Measurements from ENCODE around the gene FNDC3B. TPM values are rescaled to one million over a fixed set of nuclear protein-coding genes. Genes with fewer than 3 reads are reported as not detected.

FNDC3B gene
- total RNA-seq, 1 experiment from 2014 or later = 22.9 TPM

- no peak for DNase-seq (ENCODE audit: low spot score)
- in situ Hi-C loops (cut with HindIII; ENCODE audit: low sequenced_read_pairs) = no loop called here
These were observed 331.0 kb downstream of the FNDC3B start for GRCh38 chr3:172370419-172370818.

- in situ Hi-C loops (cut with HindIII; ENCODE audit: low sequenced_read_pairs) = no loop called here
- peak; percentile 13 for DNase-seq (ENCODE audit: low spot score)
These were observed 332.2 kb downstream of the FNDC3B start for GRCh38 chr3:172371544-172371943.

GRCh38 chr3:172372895-172373294 is 333.5 kb downstream of the FNDC3B start:
- in situ Hi-C loops (cut with HindIII; ENCODE audit: low sequenced_read_pairs) = no loop called here
- DNase-seq (ENCODE audit: low spot score) = no peak

- DNase-seq (ENCODE audit: low spot score) = no peak
- in situ Hi-C loops (cut with HindIII; ENCODE audit: low sequenced_read_pairs) = no loop called here
These were observed 334.5 kb downstream of the FNDC3B start for GRCh38 chr3:172373912-172374311.

- in situ Hi-C loops (cut with HindIII; ENCODE audit: low sequenced_read_pairs) = no loop called here
- DNase-seq (ENCODE audit: low spot score) = no peak
These were observed 335.9 kb downstream of the FNDC3B start for GRCh38 chr3:172375206-172375850.

- in situ Hi-C loops (cut with HindIII; ENCODE audit: low sequenced_read_pairs) = no loop called here
- DNase-seq (ENCODE audit: low spot score) = no peak
These were observed 337.0 kb downstream of the FNDC3B start for GRCh38 chr3:172376402-172376801.

- no peak for DNase-seq (ENCODE audit: low spot score)
- in situ Hi-C loops (cut with HindIII; ENCODE audit: low sequenced_read_pairs) = no loop called here
These were observed 337.5 kb downstream of the FNDC3B start for GRCh38 chr3:172376881-172377280.

GRCh38 chr3:172378439-172378838 is 339.1 kb downstream of the FNDC3B start:
- in situ Hi-C loops (cut with HindIII; ENCODE audit: low sequenced_read_pairs) = no loop called here
- DNase-seq (ENCODE audit: low spot score) = no peak

- in situ Hi-C loops (cut with HindIII; ENCODE audit: low sequenced_read_pairs) = no loop called here
- no peak for DNase-seq (ENCODE audit: low spot score)
These were observed 340.0 kb downstream of the FNDC3B start for GRCh38 chr3:172379372-172379771.

GRCh38 chr3:172380632-172381031 is 341.3 kb downstream of the FNDC3B start:
- in situ Hi-C loops (cut with HindIII; ENCODE audit: low sequenced_read_pairs) = no loop called here
- no peak for DNase-seq (ENCODE audit: low spot score)

- in situ Hi-C loops (cut with HindIII; ENCODE audit: low sequenced_read_pairs) = no loop called here
- DNase-seq (ENCODE audit: low spot score) = no peak
These were observed 344.0 kb downstream of the FNDC3B start for GRCh38 chr3:172383306-172383796.

- in situ Hi-C loops (cut with HindIII; ENCODE audit: low sequenced_read_pairs) = no loop called here
- DNase-seq (ENCODE audit: low spot score) = no peak
These were observed 345.5 kb downstream of the FNDC3B start for GRCh38 chr3:172384836-172385235.

GRCh38 chr3:172387728-172388127 is 348.4 kb downstream of the FNDC3B start:
- in situ Hi-C loops (cut with HindIII; ENCODE audit: low sequenced_read_pairs) = no loop called here

GRCh38 chr3:172388412-172389078 is 349.2 kb downstream of the FNDC3B start:
- in situ Hi-C loops (cut with HindIII; ENCODE audit: low sequenced_read_pairs) = no loop called here
- DNase-seq (ENCODE audit: low spot score) = no peak

More at GRCh38 chr3:172387728-172388127, 348.4 kb downstream of the FNDC3B start:
- no peak for DNase-seq (ENCODE audit: low spot score)

- in situ Hi-C loops (cut with HindIII; ENCODE audit: low sequenced_read_pairs) = no loop called here
- no peak for DNase-seq (ENCODE audit: low spot score)
These were observed 351.4 kb downstream of the FNDC3B start for GRCh38 chr3:172390792-172391191.

GRCh38 chr3:172391592-172392302 is 352.4 kb downstream of the FNDC3B start:
- no peak for DNase-seq (ENCODE audit: low spot score)
- in situ Hi-C loops (cut with HindIII; ENCODE audit: low sequenced_read_pairs) = no loop called here

- in situ Hi-C loops (cut with HindIII; ENCODE audit: low sequenced_read_pairs) = no loop called here
- no peak for DNase-seq (ENCODE audit: low spot score)
These were observed 355.3 kb downstream of the FNDC3B start for GRCh38 chr3:172394692-172395091.

GRCh38 chr3:172396400-172396799 is 357.0 kb downstream of the FNDC3B start:
- no peak for DNase-seq (ENCODE audit: low spot score)
- in situ Hi-C loops (cut with HindIII; ENCODE audit: low sequenced_read_pairs) = no loop called here

- in situ Hi-C loops (cut with HindIII; ENCODE audit: low sequenced_read_pairs) = no loop called here
- no peak for DNase-seq (ENCODE audit: low spot score)
These were observed 358.5 kb downstream of the FNDC3B start for GRCh38 chr3:172397716-172398405.

- in situ Hi-C loops (cut with HindIII; ENCODE audit: low sequenced_read_pairs) = no loop called here
- no peak for DNase-seq (ENCODE audit: low spot score)
These were observed 359.1 kb downstream of the FNDC3B start for GRCh38 chr3:172398484-172398883.
